ENCODE data around the gene MIOS.

The MIOS gene

DNA sequence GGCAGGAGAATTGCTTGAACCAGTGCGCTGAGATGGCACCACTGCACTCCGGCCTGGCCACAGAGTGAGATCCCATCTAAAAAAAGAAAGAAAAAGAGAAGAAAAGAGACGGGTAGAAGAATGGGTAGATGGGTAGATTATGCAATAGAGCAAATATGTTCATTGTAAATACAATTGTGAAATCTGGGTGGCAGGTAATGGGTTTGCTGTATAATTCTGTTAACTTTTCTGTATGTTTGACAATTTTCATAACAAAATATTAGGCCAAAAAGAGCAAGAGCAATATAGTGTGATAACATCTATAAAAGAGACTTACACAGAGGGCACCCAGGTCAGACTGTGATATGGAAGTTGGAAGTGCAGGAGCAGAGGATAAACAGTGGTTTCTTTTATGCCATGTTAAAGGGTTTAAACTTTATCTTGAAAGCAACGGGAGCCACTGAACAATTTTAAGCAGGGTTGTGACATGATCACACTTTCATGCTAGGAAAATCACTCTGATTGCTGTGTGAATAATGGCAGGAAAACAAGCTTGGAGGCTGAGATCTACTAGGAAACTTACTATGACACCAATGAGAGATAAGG lies 24.3 kb upstream of the MIOS start:
- Histone ChIP-seq H3K9me3 (ENCODE audit: control insufficient read depth, insufficient read depth, low read length) (no peaks in the 10 kb centered on the region), H3K36me3 (ENCODE audit: control insufficient read depth, low read length) (no peaks in the 10 kb centered on the region), H3K4me2 (ENCODE audit: low read length) (no peak overlapping the region), H3K79me2 (ENCODE audit: control insufficient read depth, low read length) (no peaks in the 10 kb centered on the region), H3K4me3 (ENCODE audit: low read length) (no peak overlapping the region), H4K20me1 (ENCODE audit: control insufficient read depth, insufficient read depth, low read depth, low read length) (no peaks in the 10 kb centered on the region), H3F3A (ENCODE audit: control insufficient read depth, insufficient read depth) (no peaks in the 10 kb centered on the region), H3K4me1 (ENCODE audit: control insufficient read depth, low read length) (no peaks in the 10 kb centered on the region), H3K27ac (ENCODE audit: low read depth, low read length) (no peak overlapping the region), H3K27me3 (ENCODE audit: control insufficient read depth, low read length) (no peaks in the 10 kb centered on the region), H3K9me2 (replicated peaks; ENCODE audit: control insufficient read depth, low read length) (no peaks in the 10 kb centered on the region)
- TF ChIP-seq CTCF (IDR thresholded peaks at IDR 0.05; ENCODE audit: low read depth, low read length, poor library complexity, severe bottlenecking) (no peak), EZH2phosphoT487 (IDR thresholded peaks at IDR 0.05; ENCODE audit: borderline replicate concordance, low read length) (no peak)

DNA sequence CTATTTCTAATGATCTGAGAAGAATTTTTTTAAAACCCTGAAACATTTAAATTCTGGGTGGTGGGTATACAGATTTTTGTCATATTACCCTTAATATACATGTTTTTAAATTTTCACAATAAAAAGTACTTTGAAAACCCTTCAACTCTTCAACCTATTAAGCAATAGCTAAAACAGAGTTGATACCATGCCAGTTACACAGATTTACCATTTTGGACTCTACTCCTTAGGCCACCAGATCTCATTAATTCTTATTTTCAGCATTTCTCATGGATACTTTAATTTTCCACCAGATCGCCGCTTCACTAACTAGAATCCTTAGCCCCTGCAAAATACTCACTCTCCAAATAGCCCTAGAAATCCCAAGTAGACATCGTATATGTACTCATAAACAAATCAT lies 18.3 kb upstream of the MIOS start:
- Histone ChIP-seq H3K9me3 (ENCODE audit: control insufficient read depth, insufficient read depth, low read length) (no peaks in the 10 kb centered on the region), H4K20me1 (ENCODE audit: control insufficient read depth, insufficient read depth, low read depth, low read length) (no peaks in the 10 kb centered on the region), H3K27me3 (ENCODE audit: control insufficient read depth, low read length) (no peaks in the 10 kb centered on the region), H3K9me2 (replicated peaks; ENCODE audit: control insufficient read depth, low read length) (no peaks in the 10 kb centered on the region), H3K27ac (ENCODE audit: low read depth, low read length) (no peak overlapping the region), H3F3A (ENCODE audit: control insufficient read depth, insufficient read depth) (no peaks in the 10 kb centered on the region), H3K4me3 (ENCODE audit: low read length) (no peak overlapping the region), H3K36me3 (ENCODE audit: control insufficient read depth, low read length) (no peaks in the 10 kb centered on the region), H3K79me2 (ENCODE audit: control insufficient read depth, low read length) (no peaks in the 10 kb centered on the region), H3K4me1 (ENCODE audit: control insufficient read depth, low read length) (no peaks in the 10 kb centered on the region), H3K4me2 (ENCODE audit: low read length) (no peak overlapping the region)
- TF ChIP-seq EZH2phosphoT487 (IDR thresholded peaks at IDR 0.05; ENCODE audit: borderline replicate concordance, low read length) = no peak

GRCh38 chr7:7550663-7551062 lies 16.0 kb upstream of the MIOS start:
- no peaks in the 10 kb centered on the region for H3F3A ChIP-seq (ENCODE audit: control insufficient read depth, insufficient read depth)
- H4K20me1 ChIP-seq (ENCODE audit: control insufficient read depth, insufficient read depth, low read depth, low read length) = no peaks in the 10 kb centered on the region
- no peak overlapping the region for H3K27ac ChIP-seq (ENCODE audit: low read depth, low read length)
- no peak overlapping the region for H3K4me3 ChIP-seq (ENCODE audit: low read length)
- H3K36me3 ChIP-seq (ENCODE audit: control insufficient read depth, low read length) = no peaks in the 10 kb centered on the region
- H3K4me2 ChIP-seq (ENCODE audit: low read length) = no peak overlapping the region
- TF ChIP-seq EZH2phosphoT487 (IDR thresholded peaks at IDR 0.05; ENCODE audit: borderline replicate concordance, low read length) = no peak
- no peak for TF ChIP-seq CTCF (IDR thresholded peaks at IDR 0.05; ENCODE audit: low read depth, low read length, poor library complexity, severe bottlenecking)
- H3K27me3 ChIP-seq (ENCODE audit: control insufficient read depth, low read length) = no peaks in the 10 kb centered on the region
- no peaks in the 10 kb centered on the region for H3K9me3 ChIP-seq (ENCODE audit: control insufficient read depth, insufficient read depth, low read length)
- peaks cover 10% of the 10 kb centered on the region for H3K4me1 ChIP-seq (ENCODE audit: control insufficient read depth, low read length)
- H3K79me2 ChIP-seq (ENCODE audit: control insufficient read depth, low read length) = no peaks in the 10 kb centered on the region
- H3K9me2 ChIP-seq (replicated peaks; ENCODE audit: control insufficient read depth, low read length) = no peaks in the 10 kb centered on the region

GRCh38 chr7:7552199-7552598 lies 14.5 kb upstream of the MIOS start:
- TF ChIP-seq EZH2phosphoT487 (IDR thresholded peaks at IDR 0.05; ENCODE audit: borderline replicate concordance, low read length) = no peak
- TF ChIP-seq CTCF (IDR thresholded peaks at IDR 0.05; ENCODE audit: low read depth, low read length, poor library complexity, severe bottlenecking) = no peak
- H3K4me2 ChIP-seq (ENCODE audit: low read length) = no peak overlapping the region

More at GRCh38 chr7:7552199-7552598, 14.5 kb upstream of the MIOS start:
- no peaks in the 10 kb centered on the region for H3K27me3 ChIP-seq (ENCODE audit: control insufficient read depth, low read length)
- H3K4me1 ChIP-seq (ENCODE audit: control insufficient read depth, low read length) = peaks cover 10% of the 10 kb centered on the region
- H3K79me2 ChIP-seq (ENCODE audit: control insufficient read depth, low read length) = no peaks in the 10 kb centered on the region
- H3F3A ChIP-seq (ENCODE audit: control insufficient read depth, insufficient read depth) = no peaks in the 10 kb centered on the region
- no peaks in the 10 kb centered on the region for H4K20me1 ChIP-seq (ENCODE audit: control insufficient read depth, insufficient read depth, low read depth, low read length)
- no peak overlapping the region for H3K27ac ChIP-seq (ENCODE audit: low read depth, low read length)
- no peaks in the 10 kb centered on the region for H3K9me3 ChIP-seq (ENCODE audit: control insufficient read depth, insufficient read depth, low read length)
- no peak overlapping the region for H3K4me3 ChIP-seq (ENCODE audit: low read length)
- H3K36me3 ChIP-seq (ENCODE audit: control insufficient read depth, low read length) = no peaks in the 10 kb centered on the region
- H3K9me2 ChIP-seq (replicated peaks; ENCODE audit: control insufficient read depth, low read length) = no peaks in the 10 kb centered on the region

All from DOHH2 (cell line).